Thoracic aorta (tissue), 2 donors: Measurements from ENCODE around the gene ROR1. TPM values are rescaled to one million over a fixed set of nuclear protein-coding genes. Genes with fewer than 3 reads are reported as not detected.

Experiments used
- ATAC-seq: fragments of 150-250 bp; one replicate; pipeline ENCODE4 v1.8.0; 2017; ENCODE audit warnings: low read depth; ENCODE audit not compliant: insufficient number of reproducible peaks, low FRiP score
- DNase-seq: peaks from one replicate; pipeline ENCODE4 v3.0.0-alpha.2; 2020; ENCODE audit warnings: low spot score
- H3K27ac ChIP-seq, 2 donors: fragments of 200-600 bp; sonication (generic); 1 replicate in 1 of 2; 2 replicates in 1 of 2; pipeline ENCODE4 v1.5.1; 2016; ENCODE audit warnings: mild to moderate bottlenecking in 2 of 2, moderate library complexity in 2 of 2
- H3K27me3 ChIP-seq: fragments of 200-600 bp; sonication (generic); replicated peaks from 2 replicates; pipeline ENCODE4 v1.6.0; 2016; ENCODE audit warnings: mild to moderate bottlenecking; ENCODE audit not compliant: insufficient read depth
- H3K36me3 ChIP-seq: fragments of 200-600 bp; sonication (generic); one replicate; pipeline ENCODE4 v1.5.1; 2016
- H3K4me1 ChIP-seq, 2 donors: fragments of 200-600 bp; sonication (generic); 1 replicate in 1 of 2; 2 replicates in 1 of 2; pipeline versions ENCODE4 v1.5.1 to v1.6.0; 2016; ENCODE audit warnings: low read depth in 2 of 2, mild to moderate bottlenecking in 1 of 2; ENCODE audit not compliant: control insufficient read depth in 1 of 2
- H3K4me3 ChIP-seq: fragments of 200-600 bp; sonication (generic); 2 replicates; pipeline ENCODE4 v1.5.1; 2016; ENCODE audit warnings: mild to moderate bottlenecking
- H3K9me3 ChIP-seq: fragments of 200-600 bp; sonication (generic); 2 replicates; pipeline ENCODE4 v1.5.1; 2016
- total RNA-seq, 2 donors: library from RNA; depleted of rRNA; stranded (reverse); fragments of >200 nt; gene quantifications; one replicate each; pipeline versions ENCODE4 v1.1.0 to v1.2.3, GENCODE V29; 2016
- TF ChIP-seq, protein P1 (sequence below): fragments of 200-600 bp; sonication (generic); IDR thresholded peaks from one replicate; pipeline ENCODE4 v1.5.1; 2019; ENCODE audit warnings: antibody characterized with exemption

The ROR1 gene
- total RNA-seq, 2 donors from 2014 or later, result 41.2 to 51.8 TPM

DNA sequence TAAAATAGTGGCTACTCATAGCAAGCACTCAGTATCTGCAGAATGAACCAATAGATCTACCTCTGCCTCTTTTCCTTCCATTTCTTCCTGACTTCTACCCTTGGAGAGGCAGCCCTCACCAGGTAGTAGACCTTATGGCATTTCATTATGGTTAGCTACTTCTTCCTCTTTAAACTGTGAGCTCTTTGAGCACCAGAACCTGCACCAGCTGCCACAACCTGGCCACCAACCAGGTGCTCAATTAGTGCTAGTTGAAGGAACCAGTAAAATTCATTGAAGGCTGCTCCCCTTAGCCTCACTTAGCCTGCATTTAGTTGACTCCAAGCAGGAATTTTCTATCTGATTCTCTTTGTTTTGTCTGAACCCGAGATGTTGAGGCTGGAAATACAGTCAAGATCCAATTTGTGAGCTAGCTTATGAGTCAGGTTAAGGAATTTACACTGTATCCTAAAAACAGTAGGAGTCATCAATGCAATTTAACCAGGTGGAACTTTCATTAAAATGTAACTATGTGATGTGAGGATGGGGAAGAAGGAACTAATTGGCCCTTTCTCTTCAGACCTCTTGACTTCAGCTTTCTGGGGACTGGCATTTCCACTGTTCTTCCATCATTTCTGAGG, 348.1 kb downstream of the ROR1 start:
- no peaks in the 10 kb centered on the region for H3K9me3 ChIP-seq
- no peak for DNase-seq
- H3K36me3 ChIP-seq, result no peaks in the 10 kb centered on the region
- no peak overlapping the region for H3K27ac ChIP-seq
- H3K4me1 ChIP-seq, result peaks cover 4 to 71% of the 10 kb centered on the region in 2 donors
- no peak for ATAC-seq
- H3K27me3 ChIP-seq, result no peaks in the 10 kb centered on the region
- H3K4me3 ChIP-seq, result no peak overlapping the region
- TF ChIP-seq, protein P1, sequence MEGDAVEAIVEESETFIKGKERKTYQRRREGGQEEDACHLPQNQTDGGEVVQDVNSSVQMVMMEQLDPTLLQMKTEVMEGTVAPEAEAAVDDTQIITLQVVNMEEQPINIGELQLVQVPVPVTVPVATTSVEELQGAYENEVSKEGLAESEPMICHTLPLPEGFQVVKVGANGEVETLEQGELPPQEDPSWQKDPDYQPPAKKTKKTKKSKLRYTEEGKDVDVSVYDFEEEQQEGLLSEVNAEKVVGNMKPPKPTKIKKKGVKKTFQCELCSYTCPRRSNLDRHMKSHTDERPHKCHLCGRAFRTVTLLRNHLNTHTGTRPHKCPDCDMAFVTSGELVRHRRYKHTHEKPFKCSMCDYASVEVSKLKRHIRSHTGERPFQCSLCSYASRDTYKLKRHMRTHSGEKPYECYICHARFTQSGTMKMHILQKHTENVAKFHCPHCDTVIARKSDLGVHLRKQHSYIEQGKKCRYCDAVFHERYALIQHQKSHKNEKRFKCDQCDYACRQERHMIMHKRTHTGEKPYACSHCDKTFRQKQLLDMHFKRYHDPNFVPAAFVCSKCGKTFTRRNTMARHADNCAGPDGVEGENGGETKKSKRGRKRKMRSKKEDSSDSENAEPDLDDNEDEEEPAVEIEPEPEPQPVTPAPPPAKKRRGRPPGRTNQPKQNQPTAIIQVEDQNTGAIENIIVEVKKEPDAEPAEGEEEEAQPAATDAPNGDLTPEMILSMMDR, result no peak

GRCh38 chr1:64122588-64122987, 348.8 kb downstream of the ROR1 start:
- TF ChIP-seq, protein P1, result no peak
- H3K36me3 ChIP-seq, result no peaks in the 10 kb centered on the region
- no peak overlapping the region for H3K4me3 ChIP-seq
- no peak for ATAC-seq
- H3K27ac ChIP-seq, result no peak overlapping the region
- H3K9me3 ChIP-seq, result no peaks in the 10 kb centered on the region
- no peaks in the 10 kb centered on the region for H3K27me3 ChIP-seq
- H3K4me1 ChIP-seq, result peaks cover 4 to 72% of the 10 kb centered on the region in 2 donors
- DNase-seq, result no peak

DNA sequence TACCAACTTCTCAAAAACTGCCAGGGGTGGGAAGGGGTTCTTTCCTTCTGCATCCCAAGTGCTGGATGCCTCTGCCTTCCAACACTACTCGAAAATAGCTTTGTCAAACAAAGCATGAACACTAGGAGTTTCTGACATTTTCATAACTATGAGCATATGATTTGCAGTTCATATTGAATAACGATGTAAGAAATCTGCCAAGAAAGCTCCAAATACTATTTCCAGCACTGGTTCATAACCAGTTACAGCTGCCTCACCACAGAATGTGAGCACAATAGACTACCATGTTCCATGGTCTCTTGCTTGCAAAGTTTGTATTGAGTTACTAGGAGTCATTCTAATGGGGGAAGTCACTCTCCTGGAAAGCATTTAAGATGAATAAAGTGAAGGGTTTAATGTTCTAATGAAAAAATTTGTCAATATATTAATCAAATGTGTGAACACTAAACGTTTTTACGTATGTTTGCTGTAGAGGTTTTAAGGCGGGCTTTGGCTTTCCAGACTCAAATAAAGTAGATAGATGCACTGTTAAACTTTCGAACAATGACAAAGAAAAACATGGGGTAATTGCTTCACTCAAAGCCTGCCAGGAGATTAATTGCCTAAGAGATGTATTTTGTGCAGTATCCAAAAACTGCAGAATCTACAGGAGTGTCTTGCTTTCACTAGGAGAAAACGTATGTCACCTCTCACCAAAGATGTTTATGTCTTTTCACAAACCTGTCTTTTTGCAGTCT, 351.1 kb downstream of the ROR1 start:
- TF ChIP-seq, protein P1, result no peak
- peaks cover 8 to 70% of the 10 kb centered on the region in 2 donors for H3K4me1 ChIP-seq
- H3K4me3 ChIP-seq, result no peak overlapping the region
- ATAC-seq, result no peak
- H3K27me3 ChIP-seq, result no peaks in the 10 kb centered on the region
- H3K27ac ChIP-seq, result peak overlapping the region in 1 of 2 donors; percentile 41
- no peak for DNase-seq
- no peaks in the 10 kb centered on the region for H3K36me3 ChIP-seq
- H3K9me3 ChIP-seq, result no peaks in the 10 kb centered on the region

GRCh38 chr1:64126581-64126980, 352.8 kb downstream of the ROR1 start:
- Histone ChIP-seq H3K27ac (peak overlapping the region in 1 of 2 donors; percentile 6), H3K36me3 (no peaks in the 10 kb centered on the region), H3K9me3 (no peaks in the 10 kb centered on the region), H3K4me3 (no peak overlapping the region), H3K4me1 (peaks cover 8 to 72% of the 10 kb centered on the region in 2 donors), H3K27me3 (no peaks in the 10 kb centered on the region)
- ATAC-seq, result no peak
- TF ChIP-seq, protein P1, result no peak
- DNase-seq, result no peak

DNA sequence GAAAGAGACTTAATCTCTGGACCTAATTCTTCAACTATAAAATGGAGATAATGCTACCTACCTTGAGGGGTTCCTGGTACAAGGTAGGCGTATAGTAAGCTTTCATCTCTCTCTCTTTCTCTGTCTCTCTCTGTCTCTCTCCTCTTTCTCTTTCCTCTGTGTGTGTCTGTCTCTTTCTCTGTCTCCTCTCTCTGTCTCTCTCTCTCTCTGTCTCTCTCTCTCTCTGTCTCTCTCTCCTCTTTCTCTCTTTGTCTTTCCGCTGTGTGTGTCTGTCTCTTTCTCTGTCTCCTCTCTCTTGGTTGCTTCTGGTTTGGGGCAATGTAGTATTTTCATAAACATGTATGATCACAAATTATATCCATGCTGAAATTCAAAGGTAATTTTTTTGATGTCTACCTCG, 353.5 kb downstream of the ROR1 start:
- no peak overlapping the region for H3K4me3 ChIP-seq
- TF ChIP-seq, protein P1, result no peak
- H3K4me1 ChIP-seq, result peaks cover 8 to 64% of the 10 kb centered on the region in 2 donors
- peak overlapping the region in 1 of 2 donors; percentile 6 for H3K27ac ChIP-seq
- H3K9me3 ChIP-seq, result no peaks in the 10 kb centered on the region
- DNase-seq (no peak), ATAC-seq (no peak)
- H3K36me3 ChIP-seq, result no peaks in the 10 kb centered on the region
- no peaks in the 10 kb centered on the region for H3K27me3 ChIP-seq
